Stimulated activated naive B cell treated with anti-CD40 and anti-IgM and Interleukin-4, amounts not matched to agents 10 μg/mL and 1 μg/mL and 100 μg/mL, for 72 hours (primary cell): ENCODE measurements around the gene FMO1.
"Not testable (repeated sequence)": the region's sequence is repeated elsewhere in the genome, so short reads cannot be mapped to it uniquely, and the experiment has no call there.

Experiments
- ATAC-seq, 2 donors: fragments of 150-1000 bp; cut with Tn5 transposase; replicated peaks; 2 replicates each; pipeline ENCODE4 v1.10.0; 2021; ENCODE audit warnings: moderate library complexity in 1 of 2
- DNase-seq: peaks from one replicate; pipeline ENCODE4 v3.0.0; 2021
- H3K27ac Mint-ChIP-seq: one replicate; pipeline ENCODE4 v1.8.0; 2022; ENCODE audit warnings: mild to moderate bottlenecking, mixed read lengths
- H3K27me3 Mint-ChIP-seq, 2 donors: one replicate each; pipeline ENCODE4 v1.8.0; 2022; ENCODE audit warnings: mixed read lengths in 2 of 2
- H3K36me3 Mint-ChIP-seq, 2 donors: one replicate each; pipeline ENCODE4 v1.8.0; 2022; ENCODE audit warnings: mixed read lengths in 2 of 2, mild to moderate bottlenecking in 1 of 2
- H3K4me1 Mint-ChIP-seq, 2 donors: one replicate each; pipeline ENCODE4 v1.8.0; 2022; ENCODE audit warnings: mixed read lengths in 2 of 2, mild to moderate bottlenecking in 1 of 2
- H3K4me3 Mint-ChIP-seq, 2 donors: one replicate each; pipeline ENCODE4 v1.8.0; 2022; ENCODE audit warnings: mild to moderate bottlenecking in 2 of 2, mixed read lengths in 2 of 2, moderate library complexity in 1 of 2
- H3K9me3 Mint-ChIP-seq, 2 donors: one replicate each; pipeline ENCODE4 v1.8.0; 2022; ENCODE audit warnings: mixed read lengths in 2 of 2, mild to moderate bottlenecking in 1 of 2

The FMO1 gene

GRCh38 chr1:171279678-171280077, 31.4 kb downstream of the FMO1 start:
- Mint-ChIP-seq H3K9me3 (peaks cover 0 to 2% of the 10 kb centered on the region in 2 donors), H3K36me3 (no peaks in the 10 kb centered on the region), H3K27ac (peak overlapping the region; percentile 26), H3K27me3 (no peaks in the 10 kb centered on the region), H3K4me3 (peak overlapping the region; percentile 50 to 51), H3K4me1 (peaks cover 16 to 49% of the 10 kb centered on the region in 2 donors)
- ATAC-seq, result peak; percentile 71 to 81
- DNase-seq, result no peak

GRCh38 chr1:171280599-171280998, 32.3 kb downstream of the FMO1 start:
- ATAC-seq (peak in 1 of 2 donors; percentile 20), DNase-seq (no peak)
- Mint-ChIP-seq H3K27me3 (no peaks in the 10 kb centered on the region), H3K4me1 (peaks cover 16 to 52% of the 10 kb centered on the region in 2 donors), H3K4me3 (no peak overlapping the region), H3K9me3 (peaks cover 0 to 2% of the 10 kb centered on the region in 2 donors), H3K27ac (peak overlapping the region; percentile 37), H3K36me3 (no peaks in the 10 kb centered on the region)

GRCh38 chr1:171286032-171286705, 37.9 kb downstream of the FMO1 start:
- Mint-ChIP-seq H3K9me3 (no peaks in the 10 kb centered on the region), H3K27me3 (no peaks in the 10 kb centered on the region), H3K36me3 (no peaks in the 10 kb centered on the region), H3K4me3 (no peak overlapping the region), H3K4me1 (peaks cover 12 to 47% of the 10 kb centered on the region in 2 donors), H3K27ac (no peak overlapping the region)
- DNase-seq, result peak; percentile 8
- ATAC-seq, result peak; percentile 87 to 90

- no peaks in the 10 kb centered on the region for H3K9me3 Mint-ChIP-seq
- DNase-seq, result no peak
- H3K4me3 Mint-ChIP-seq, result no peak overlapping the region
- ATAC-seq, result no peak
- no peaks in the 10 kb centered on the region for H3K36me3 Mint-ChIP-seq
- no peak overlapping the region for H3K27ac Mint-ChIP-seq
- peaks cover 4 to 6% of the 10 kb centered on the region in 2 donors for H3K27me3 Mint-ChIP-seq
- peaks cover 10 to 21% of the 10 kb centered on the region in 2 donors for H3K4me1 Mint-ChIP-seq
Observed at GRCh38 chr1:171290621-171291020, 42.3 kb downstream of the FMO1 start.

- Mint-ChIP-seq H3K4me1 (peaks cover 6 to 15% of the 10 kb centered on the region in 2 donors), H3K36me3 (peaks cover under 1 to 1% of the 10 kb centered on the region in 2 donors), H3K4me3 (no peak overlapping the region), H3K27me3 (peaks cover 8 to 11% of the 10 kb centered on the region in 2 donors), H3K27ac (no peak overlapping the region), H3K9me3 (peaks cover 0 to under 1% of the 10 kb centered on the region in 2 donors)
- DNase-seq (no peak), ATAC-seq (no peak)
Observed at GRCh38 chr1:171292799-171293198, 44.5 kb downstream of the FMO1 start.

- H3K9me3 Mint-ChIP-seq, result peaks cover 11 to 14% of the 10 kb centered on the region in 2 donors
- not testable (repeated sequence) for ATAC-seq, H3K4me1 Mint-ChIP-seq, DNase-seq, H3K27ac Mint-ChIP-seq, H3K4me3 Mint-ChIP-seq
- H3K27me3 Mint-ChIP-seq, result peaks cover 15 to 18% of the 10 kb centered on the region in 2 donors
- H3K36me3 Mint-ChIP-seq, result peaks cover 11 to 16% of the 10 kb centered on the region in 2 donors
Observed at GRCh38 chr1:171295383-171295782, 47.1 kb downstream of the FMO1 start.

GRCh38 chr1:171295821-171296220, 47.5 kb downstream of the FMO1 start:
- Mint-ChIP-seq H3K27me3 (peaks cover 17 to 18% of the 10 kb centered on the region in 2 donors), H3K4me3 (no peak overlapping the region), H3K36me3 (peaks cover 11 to 16% of the 10 kb centered on the region in 2 donors), H3K27ac (no peak overlapping the region), H3K4me1 (peaks cover 6 to 9% of the 10 kb centered on the region in 2 donors), H3K9me3 (peaks cover 13 to 14% of the 10 kb centered on the region in 2 donors)
- ATAC-seq, result no peak
- DNase-seq, result no peak

- H3K9me3 Mint-ChIP-seq, result peaks cover 19 to 20% of the 10 kb centered on the region in 2 donors
- peak; percentile 57 to 76 for ATAC-seq
- no peak overlapping the region for H3K27ac Mint-ChIP-seq
- no peak overlapping the region for H3K4me3 Mint-ChIP-seq
- DNase-seq, result no peak
- H3K4me1 Mint-ChIP-seq, result peaks cover 6 to 9% of the 10 kb centered on the region in 2 donors
- peaks cover 18 to 23% of the 10 kb centered on the region in 2 donors for H3K27me3 Mint-ChIP-seq
- H3K36me3 Mint-ChIP-seq, result peaks cover 11 to 23% of the 10 kb centered on the region in 2 donors
Observed at GRCh38 chr1:171296897-171297296, 48.6 kb downstream of the FMO1 start.

- peaks cover 11 to 32% of the 10 kb centered on the region in 2 donors for H3K36me3 Mint-ChIP-seq
- H3K27me3 Mint-ChIP-seq, result peaks cover 17 to 21% of the 10 kb centered on the region in 2 donors
- DNase-seq (no peak), ATAC-seq (no peak)
- peaks cover 21 to 29% of the 10 kb centered on the region in 2 donors for H3K9me3 Mint-ChIP-seq
- no peak overlapping the region for H3K4me3 Mint-ChIP-seq
- H3K27ac Mint-ChIP-seq, result no peak overlapping the region
- H3K4me1 Mint-ChIP-seq, result peaks cover 6 to 9% of the 10 kb centered on the region in 2 donors
Observed at GRCh38 chr1:171298696-171299095, 50.4 kb downstream of the FMO1 start.

GRCh38 chr1:171299342-171299741, 51.0 kb downstream of the FMO1 start:
- no peak for DNase-seq
- H3K9me3 Mint-ChIP-seq, result peaks cover 21 to 29% of the 10 kb centered on the region in 2 donors
- no peak overlapping the region for H3K27ac Mint-ChIP-seq
- peaks cover 11 to 32% of the 10 kb centered on the region in 2 donors for H3K36me3 Mint-ChIP-seq
- ATAC-seq, result no peak
- H3K4me3 Mint-ChIP-seq, result no peak overlapping the region
- H3K4me1 Mint-ChIP-seq, result peaks cover 6 to 11% of the 10 kb centered on the region in 2 donors
- H3K27me3 Mint-ChIP-seq, result peaks cover 18 to 21% of the 10 kb centered on the region in 2 donors

GRCh38 chr1:171300401-171300800, 52.1 kb downstream of the FMO1 start:
- Mint-ChIP-seq H3K27ac (no peak overlapping the region), H3K9me3 (peaks cover 24 to 33% of the 10 kb centered on the region in 2 donors), H3K27me3 (peaks cover 21 to 22% of the 10 kb centered on the region in 2 donors), H3K36me3 (peaks cover 11 to 32% of the 10 kb centered on the region in 2 donors), H3K4me1 (peaks cover 6 to 15% of the 10 kb centered on the region in 2 donors), H3K4me3 (no peak overlapping the region)
- DNase-seq (no peak), ATAC-seq (no peak)

GRCh38 chr1:171310661-171311087, 62.4 kb downstream of the FMO1 start:
- H3K4me3 Mint-ChIP-seq, result no peak overlapping the region
- peaks cover 0 to under 1% of the 10 kb centered on the region in 2 donors for H3K9me3 Mint-ChIP-seq
- H3K27ac Mint-ChIP-seq, result no peak overlapping the region
- H3K27me3 Mint-ChIP-seq, result no peaks in the 10 kb centered on the region
- H3K36me3 Mint-ChIP-seq, result no peaks in the 10 kb centered on the region
- H3K4me1 Mint-ChIP-seq, result peaks cover 7 to 17% of the 10 kb centered on the region in 2 donors
- DNase-seq, result no peak
- no peak for ATAC-seq

- H3K4me1 Mint-ChIP-seq, result peaks cover 7 to 17% of the 10 kb centered on the region in 2 donors
- H3K9me3 Mint-ChIP-seq, result no peaks in the 10 kb centered on the region
- H3K36me3 Mint-ChIP-seq, result no peaks in the 10 kb centered on the region
- no peaks in the 10 kb centered on the region for H3K27me3 Mint-ChIP-seq
- no peak overlapping the region for H3K27ac Mint-ChIP-seq
- no peak overlapping the region for H3K4me3 Mint-ChIP-seq
- no peak for DNase-seq
- ATAC-seq, result no peak
Observed at GRCh38 chr1:171311771-171312558, 63.7 kb downstream of the FMO1 start.

- DNase-seq (no peak), ATAC-seq (peak; percentile 78 to 79)
- Mint-ChIP-seq H3K36me3 (peaks cover 5 to 6% of the 10 kb centered on the region in 2 donors), H3K9me3 (no peaks in the 10 kb centered on the region), H3K4me1 (peaks cover 7 to 17% of the 10 kb centered on the region in 2 donors), H3K27ac (peak overlapping the region; percentile 90), H3K4me3 (peak overlapping the region; percentile 80 to 83), H3K27me3 (no peaks in the 10 kb centered on the region)
Observed at GRCh38 chr1:171313319-171313834, 65.1 kb downstream of the FMO1 start.
